Large intestine (tissue), 3 donors: ENCODE results near the gene TRDN. TPM values are rescaled to one million over a fixed set of nuclear protein-coding genes. Genes with fewer than 3 reads are reported as not detected.
"Not testable (repeated sequence)": the region's sequence is repeated elsewhere in the genome, so short reads cannot be mapped to it uniquely, and the experiment has no call there.

ENCODE experiments used
- DNase-seq, 2 donors: peaks; one replicate each; pipeline versions ENCODE4 v3.0.0 to v3.0.0-alpha.2; 2013
- H3K27ac ChIP-seq: one replicate; pipeline ENCODE4 v1.5.1; 2013; ENCODE audit warnings: low read length
- H3K27me3 ChIP-seq: 2 replicates; pipeline ENCODE4 v1.6.1; 2013; ENCODE audit warnings: low read length; ENCODE audit not compliant: control insufficient read depth, insufficient read depth
- H3K36me3 ChIP-seq: 2 replicates; pipeline ENCODE4 v1.6.1; 2013; ENCODE audit warnings: low read length; ENCODE audit not compliant: control insufficient read depth, insufficient read depth
- H3K4me1 ChIP-seq: one replicate; pipeline ENCODE4 v1.6.1; 2013; ENCODE audit warnings: low read length; ENCODE audit not compliant: control insufficient read depth, insufficient read depth
- H3K4me3 ChIP-seq: one replicate; pipeline ENCODE4 v1.5.1; 2013; ENCODE audit warnings: low read length
- H3K9me3 ChIP-seq: one replicate; pipeline ENCODE4 v1.6.1; 2013; ENCODE audit warnings: mild to moderate bottlenecking, low read depth, low read length, moderate library complexity; ENCODE audit not compliant: control insufficient read depth
- WGBS: methylation state at CpG from one replicate; pipeline ENCODE4 v1.1.5; 2013; ENCODE audit warnings: low lambda C conversion rate; ENCODE audit not compliant: insufficient coverage; 5-methylcytosine and 5-hydroxymethylcytosine counted together
- polyA plus RNA-seq: library from polyadenylated mRNA; unstranded; fragments of 120-200 nt; gene quantifications from one replicate; pipeline ENCODE4 v1.2.1, GENCODE V29; 2013

Gene TRDN
- polyA plus RNA-seq, 1 donor: 0.09 TPM

DNA sequence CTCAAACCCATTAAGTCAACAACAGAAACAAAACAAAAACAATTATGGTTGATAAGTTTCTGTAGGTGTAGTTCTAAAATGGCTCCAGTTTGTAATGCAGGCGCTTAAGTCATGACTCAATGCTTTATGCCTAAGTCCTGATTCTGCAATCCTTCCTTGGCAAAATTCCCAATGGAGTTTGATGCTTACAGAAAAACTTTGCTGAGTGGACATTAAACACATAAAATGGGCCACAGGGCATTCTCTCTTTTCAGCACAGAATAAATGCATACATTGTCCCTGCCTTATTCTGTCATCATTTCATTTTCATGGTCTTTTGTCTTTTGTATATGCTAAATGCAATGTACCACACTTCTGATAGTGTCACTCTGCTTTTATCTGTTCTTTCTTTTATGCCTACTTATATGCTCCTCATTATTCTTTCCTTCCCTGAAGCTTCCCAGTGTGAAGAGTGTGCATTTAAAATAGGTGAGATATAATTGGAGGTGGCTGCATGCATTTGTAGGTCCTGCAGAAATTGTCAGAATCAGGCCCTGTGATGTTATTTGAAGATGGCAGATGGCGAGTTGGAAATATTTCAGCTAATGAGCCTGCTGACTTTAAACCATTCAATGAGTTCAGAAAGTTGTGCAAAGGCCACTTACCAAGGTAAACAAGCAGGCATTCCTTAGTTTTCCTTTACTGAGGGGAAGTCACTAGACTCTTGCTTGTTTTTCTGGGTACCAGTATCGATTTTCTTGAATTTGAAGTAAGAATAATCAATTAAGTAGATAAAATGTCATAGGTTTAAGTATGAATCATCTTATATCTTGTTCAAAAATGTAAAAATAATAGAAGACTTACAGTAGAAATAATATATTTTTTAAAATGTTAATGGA is 313.1 kb downstream of the TRDN start:
- Histone ChIP-seq H3K27ac (no peak overlapping the region), H3K9me3 (no peaks in the 10 kb centered on the region), H3K4me3 (no peak overlapping the region), H3K36me3 (no peaks in the 10 kb centered on the region), H3K4me1 (no peaks in the 10 kb centered on the region), H3K27me3 (no peaks in the 10 kb centered on the region)
- 43% methylated on average over 1 of the region's 3 CpGs for WGBS
- no peak for DNase-seq

DNA sequence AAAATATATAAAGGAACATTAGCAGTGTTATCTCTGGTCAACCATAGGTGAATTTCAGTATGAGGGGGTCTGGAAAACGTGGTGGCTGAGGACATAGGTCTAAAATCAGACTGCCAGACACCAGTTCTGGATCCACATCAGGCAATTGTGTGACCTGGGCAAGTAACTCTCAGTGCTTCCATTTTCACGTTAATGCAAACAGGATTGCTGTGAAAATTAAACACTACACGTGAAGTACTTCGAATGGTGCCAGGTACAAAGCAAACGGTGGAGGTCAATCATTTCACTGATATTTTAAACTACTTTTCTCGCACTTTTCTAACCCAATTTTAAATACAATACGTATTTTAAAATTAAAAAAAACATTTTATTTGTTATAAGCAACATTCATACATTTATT is 315.7 kb downstream of the TRDN start:
- WGBS: 77% methylated on average over 5 of the region's 7 CpGs
- Histone ChIP-seq H3K4me1 (no peaks in the 10 kb centered on the region), H3K27ac (no peak overlapping the region), H3K4me3 (no peak overlapping the region), H3K27me3 (no peaks in the 10 kb centered on the region), H3K9me3 (no peaks in the 10 kb centered on the region), H3K36me3 (no peaks in the 10 kb centered on the region)
- DNase-seq: no peak

DNA sequence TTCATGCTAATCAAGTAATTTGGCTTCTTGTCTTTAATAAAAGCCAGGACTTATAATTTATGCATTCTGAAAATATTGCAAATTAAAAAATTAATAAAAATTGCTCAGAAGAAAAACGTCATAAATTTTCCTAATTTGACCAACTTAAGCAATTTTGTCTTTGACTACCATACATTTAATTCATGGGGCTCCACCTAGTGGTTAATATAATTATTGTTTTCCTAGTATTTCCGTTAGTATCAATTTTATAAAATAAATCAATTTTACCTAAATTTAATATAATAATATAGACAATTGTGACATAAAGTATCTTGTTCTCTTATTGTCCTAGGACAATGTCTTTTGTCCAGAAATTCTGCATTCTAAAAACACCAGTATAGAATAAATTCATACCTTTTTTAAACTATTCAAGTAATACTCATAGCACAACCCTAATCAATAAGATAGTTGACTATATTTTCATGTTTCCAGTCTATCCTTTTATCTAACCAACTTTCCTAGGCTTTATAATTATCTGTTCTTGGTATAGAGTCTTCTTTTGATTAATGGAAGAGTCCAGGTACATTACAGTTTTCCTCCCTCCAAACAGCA is 319.9 kb downstream of the TRDN start:
- 6% methylated on average over 2 of the region's 2 CpGs for WGBS

DNA sequence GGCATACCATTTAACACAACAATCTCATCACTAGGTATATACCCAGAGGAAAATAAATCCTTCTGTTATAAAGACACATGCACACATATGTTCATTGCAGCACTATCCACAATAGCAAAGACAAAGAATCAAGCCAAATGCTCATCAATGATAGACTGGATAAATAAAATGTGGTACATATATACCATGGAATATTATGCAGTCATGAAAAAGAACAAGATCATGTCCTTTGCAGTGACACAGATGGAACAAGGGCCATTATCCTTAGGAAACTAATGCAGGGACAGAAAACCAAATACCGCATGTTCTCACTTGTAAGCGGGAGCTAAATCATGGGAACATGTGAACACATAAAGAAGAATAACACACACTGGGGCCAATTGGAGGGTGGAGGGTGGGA is 322.3 kb downstream of the TRDN start:
- H3K27ac ChIP-seq, H3K9me3 ChIP-seq: not testable (repeated sequence)
- no CpG with 5 or more reads among the region's 2 CpGs for WGBS

More for the DNA sequence above, 319.9 kb downstream of the TRDN start:
- Histone ChIP-seq H3K36me3 (no peaks in the 10 kb centered on the region), H3K27me3 (no peaks in the 10 kb centered on the region), H3K27ac (no peak overlapping the region), H3K9me3 (no peaks in the 10 kb centered on the region), H3K4me1 (no peaks in the 10 kb centered on the region), H3K4me3 (no peak overlapping the region)
- DNase-seq: no peak

DNA sequence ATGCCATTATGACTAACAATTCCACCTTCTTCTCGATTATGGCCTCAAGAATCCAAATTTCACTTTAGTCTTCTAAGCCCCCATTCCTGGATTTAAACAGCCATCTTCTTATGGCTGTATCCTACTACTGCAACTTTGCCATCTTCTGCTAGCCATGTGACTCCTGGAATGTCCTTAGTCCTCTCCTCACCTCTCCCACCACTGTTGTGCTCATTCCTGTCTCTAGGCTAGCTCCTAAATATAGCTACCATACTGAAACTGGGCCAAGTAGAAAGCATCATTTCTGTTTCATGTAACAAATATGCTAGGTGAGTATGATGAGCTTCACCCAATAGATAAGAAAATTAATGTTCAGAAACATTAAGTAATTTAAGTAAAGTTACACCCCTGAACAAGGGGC is 327.6 kb downstream of the TRDN start:
- H3K4me3 ChIP-seq: no peak overlapping the region
- no peaks in the 10 kb centered on the region for H3K4me1 ChIP-seq
- DNase-seq: no peak
- H3K9me3 ChIP-seq: no peaks in the 10 kb centered on the region
- H3K27ac ChIP-seq: no peak overlapping the region
- H3K27me3 ChIP-seq: no peaks in the 10 kb centered on the region
- 86% methylated on average over 1 of the region's 1 CpG for WGBS
- no peaks in the 10 kb centered on the region for H3K36me3 ChIP-seq

More for the DNA sequence above, 322.3 kb downstream of the TRDN start:
- not testable (repeated sequence) for H3K36me3 ChIP-seq, DNase-seq, H3K27me3 ChIP-seq, H3K4me3 ChIP-seq, H3K4me1 ChIP-seq

DNA sequence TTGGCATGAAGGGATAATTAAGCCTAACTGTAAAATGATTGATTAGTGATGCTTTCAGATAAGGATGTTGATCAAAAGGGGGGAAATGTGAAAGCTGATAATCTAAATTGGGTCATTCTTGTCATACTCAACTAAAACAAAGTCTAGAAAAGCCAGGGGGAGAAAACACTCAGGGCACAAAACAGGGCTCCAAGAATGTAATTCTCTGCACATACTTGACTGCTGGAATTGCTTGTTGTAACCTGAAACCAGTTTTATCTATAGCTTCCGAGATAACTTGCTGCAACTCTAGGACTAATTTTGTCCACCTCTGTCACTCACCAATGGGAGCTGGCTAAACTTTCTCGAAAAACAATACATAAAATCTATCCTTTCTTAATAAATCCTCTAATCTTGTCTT is 330.4 kb downstream of the TRDN start:
- H3K9me3 ChIP-seq: no peaks in the 10 kb centered on the region
- H3K4me1 ChIP-seq: no peaks in the 10 kb centered on the region
- H3K4me3 ChIP-seq: no peak overlapping the region
- no peak overlapping the region for H3K27ac ChIP-seq
- DNase-seq: no peak
- WGBS: 15% methylated on average over 2 of the region's 2 CpGs
- H3K36me3 ChIP-seq: no peaks in the 10 kb centered on the region
- H3K27me3 ChIP-seq: no peaks in the 10 kb centered on the region

DNA sequence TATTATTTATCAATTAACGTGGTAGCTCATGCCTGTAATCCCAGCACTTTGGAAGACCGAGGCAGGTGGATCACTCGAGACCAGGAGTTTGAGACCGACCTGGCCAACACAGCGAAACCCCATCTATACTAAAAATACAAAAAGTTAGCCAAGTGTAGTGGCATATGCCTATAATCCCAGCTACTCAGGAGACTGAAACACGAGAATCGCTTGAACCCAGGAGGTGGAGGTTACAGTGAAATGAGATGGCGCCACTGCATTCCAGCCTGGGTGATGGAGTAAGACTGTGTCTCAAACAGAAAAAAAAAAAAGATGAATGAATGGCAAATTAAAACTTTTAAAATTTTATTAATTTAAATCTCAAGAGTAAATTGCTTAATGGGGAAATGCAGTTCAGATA is 341.1 kb downstream of the TRDN start:
- Histone ChIP-seq H3K4me3 (no peak overlapping the region), H3K27ac (no peak overlapping the region), H3K36me3 (no peaks in the 10 kb centered on the region), H3K4me1 (no peaks in the 10 kb centered on the region), H3K27me3 (no peaks in the 10 kb centered on the region), H3K9me3 (no peaks in the 10 kb centered on the region)
- DNase-seq: no peak
- 93% methylated on average over 3 of the region's 8 CpGs for whole genome bisulfite sequencing

DNA sequence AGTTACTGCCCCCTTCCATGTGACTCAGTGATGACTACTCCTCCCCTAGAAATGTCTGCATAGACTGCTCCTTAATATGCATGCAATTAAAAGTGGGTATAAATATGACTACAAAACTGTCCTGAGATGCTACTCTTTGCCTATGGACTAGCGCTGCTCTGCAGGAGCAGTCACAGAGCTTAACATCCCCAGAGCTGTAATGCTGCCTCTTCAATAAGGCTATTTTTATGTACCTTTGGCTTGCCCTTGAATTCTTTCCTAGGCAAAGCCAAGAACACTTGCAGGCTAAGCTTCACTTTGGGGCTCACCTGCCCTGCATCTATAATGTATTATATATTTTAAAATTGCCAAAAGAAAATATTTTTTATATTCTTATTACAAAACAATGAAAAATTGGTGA is 341.6 kb downstream of the TRDN start:
- H3K9me3 ChIP-seq: no peaks in the 10 kb centered on the region
- H3K27ac ChIP-seq: no peak overlapping the region
- no peak overlapping the region for H3K4me3 ChIP-seq
- WGBS: 100% methylated on average over 1 of the region's 1 CpG
- no peaks in the 10 kb centered on the region for H3K36me3 ChIP-seq
- H3K27me3 ChIP-seq: no peaks in the 10 kb centered on the region
- no peak for DNase-seq
- no peaks in the 10 kb centered on the region for H3K4me1 ChIP-seq

DNA sequence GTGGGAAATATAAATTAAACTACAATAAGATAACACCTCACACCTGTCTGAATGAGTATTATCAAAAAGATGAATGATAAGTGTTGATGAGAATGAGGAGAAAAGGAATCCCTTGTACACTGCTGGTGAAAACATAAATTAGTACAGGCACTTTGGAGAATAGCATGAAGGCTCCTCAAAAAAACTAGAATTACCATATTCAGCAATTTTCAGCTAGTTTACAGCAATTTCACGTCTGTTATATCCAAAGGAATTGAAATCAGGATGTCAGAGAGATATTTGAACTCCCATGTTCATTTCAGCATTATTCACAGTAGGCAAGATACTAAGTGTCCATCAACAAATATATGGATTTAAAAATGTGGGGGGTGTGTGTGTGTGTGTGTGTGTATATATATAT is 348.1 kb downstream of the TRDN start:
- Histone ChIP-seq H3K4me3 (no peak overlapping the region), H3K4me1 (no peaks in the 10 kb centered on the region), H3K27me3 (no peaks in the 10 kb centered on the region), H3K9me3 (no peaks in the 10 kb centered on the region), H3K36me3 (no peaks in the 10 kb centered on the region), H3K27ac (no peak overlapping the region)
- DNase-seq: no peak
- no CpG with 5 or more reads among the region's 1 CpG for WGBS

DNA sequence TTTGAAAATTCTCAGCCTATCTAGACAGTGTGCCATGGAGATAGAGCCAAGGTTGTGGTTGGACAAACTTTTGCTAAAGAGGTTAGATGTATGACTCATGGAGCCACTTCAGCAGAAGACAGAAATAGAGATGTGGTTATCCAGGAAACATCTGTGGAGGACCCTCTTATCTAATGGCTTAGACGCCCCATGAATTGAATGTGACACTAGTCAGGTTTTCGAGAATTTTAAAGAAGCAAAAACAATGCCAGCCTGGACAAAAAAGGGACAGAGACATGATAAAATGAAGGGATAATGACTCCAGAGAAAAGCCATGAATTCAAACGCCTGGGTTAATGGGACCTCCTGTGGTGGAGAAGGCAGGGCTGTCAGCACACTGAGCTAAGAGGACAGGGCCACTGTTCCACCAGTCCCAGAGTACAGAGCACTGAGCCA is 360.2 kb downstream of the TRDN start:
- H3K4me3 ChIP-seq: no peak overlapping the region
- no peak overlapping the region for H3K27ac ChIP-seq
- no peaks in the 10 kb centered on the region for H3K4me1 ChIP-seq
- H3K9me3 ChIP-seq: no peaks in the 10 kb centered on the region
- WGBS: 40% methylated on average over 2 of the region's 3 CpGs
- H3K27me3 ChIP-seq: no peaks in the 10 kb centered on the region
- no peaks in the 10 kb centered on the region for H3K36me3 ChIP-seq
- no peak for DNase-seq
